GM10266 (cell line): ENCODE results near the gene IQCM.

ENCODE experiments used
- DNase-seq: peaks from one replicate; pipeline ENCODE4 v3.0.0; 2012; ENCODE audit errors: extremely low spot score
- TF ChIP-seq, protein P1 (sequence below): IDR thresholded peaks from 2 replicates; pipeline ENCODE4 v1.5.1; 2012; ENCODE audit warnings: mild to moderate bottlenecking, low read depth; ENCODE audit not compliant: control insufficient read depth, insufficient read depth; ENCODE audit errors: missing control alignments

The IQCM gene

GRCh38 chr4:149465955-149466354 is 349.7 kb downstream of the IQCM start:
- DNase-seq: no peak
- TF ChIP-seq, protein P1, sequence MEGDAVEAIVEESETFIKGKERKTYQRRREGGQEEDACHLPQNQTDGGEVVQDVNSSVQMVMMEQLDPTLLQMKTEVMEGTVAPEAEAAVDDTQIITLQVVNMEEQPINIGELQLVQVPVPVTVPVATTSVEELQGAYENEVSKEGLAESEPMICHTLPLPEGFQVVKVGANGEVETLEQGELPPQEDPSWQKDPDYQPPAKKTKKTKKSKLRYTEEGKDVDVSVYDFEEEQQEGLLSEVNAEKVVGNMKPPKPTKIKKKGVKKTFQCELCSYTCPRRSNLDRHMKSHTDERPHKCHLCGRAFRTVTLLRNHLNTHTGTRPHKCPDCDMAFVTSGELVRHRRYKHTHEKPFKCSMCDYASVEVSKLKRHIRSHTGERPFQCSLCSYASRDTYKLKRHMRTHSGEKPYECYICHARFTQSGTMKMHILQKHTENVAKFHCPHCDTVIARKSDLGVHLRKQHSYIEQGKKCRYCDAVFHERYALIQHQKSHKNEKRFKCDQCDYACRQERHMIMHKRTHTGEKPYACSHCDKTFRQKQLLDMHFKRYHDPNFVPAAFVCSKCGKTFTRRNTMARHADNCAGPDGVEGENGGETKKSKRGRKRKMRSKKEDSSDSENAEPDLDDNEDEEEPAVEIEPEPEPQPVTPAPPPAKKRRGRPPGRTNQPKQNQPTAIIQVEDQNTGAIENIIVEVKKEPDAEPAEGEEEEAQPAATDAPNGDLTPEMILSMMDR: no peak

DNA sequence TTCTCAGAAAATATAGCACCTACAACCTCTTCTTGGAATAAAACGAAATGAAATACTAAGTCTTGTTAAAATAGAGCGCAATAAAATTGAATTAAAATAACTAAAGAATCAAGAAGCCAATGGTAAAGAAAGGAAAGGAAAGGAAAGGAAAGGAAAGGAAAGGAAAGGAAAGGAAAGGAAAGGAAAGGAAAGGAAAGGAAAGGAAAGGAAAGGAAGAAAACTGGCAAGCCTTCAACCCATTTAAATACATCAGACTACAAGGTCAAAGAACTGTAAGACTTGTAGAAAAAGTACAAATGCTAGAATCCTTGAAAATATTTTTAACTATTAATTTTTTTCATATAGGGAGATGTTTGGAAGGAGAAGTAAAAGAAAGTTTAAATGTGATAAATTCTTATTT is 372.1 kb downstream of the IQCM start:
- TF ChIP-seq, protein P1: no peak
- DNase-seq: no peak

DNA sequence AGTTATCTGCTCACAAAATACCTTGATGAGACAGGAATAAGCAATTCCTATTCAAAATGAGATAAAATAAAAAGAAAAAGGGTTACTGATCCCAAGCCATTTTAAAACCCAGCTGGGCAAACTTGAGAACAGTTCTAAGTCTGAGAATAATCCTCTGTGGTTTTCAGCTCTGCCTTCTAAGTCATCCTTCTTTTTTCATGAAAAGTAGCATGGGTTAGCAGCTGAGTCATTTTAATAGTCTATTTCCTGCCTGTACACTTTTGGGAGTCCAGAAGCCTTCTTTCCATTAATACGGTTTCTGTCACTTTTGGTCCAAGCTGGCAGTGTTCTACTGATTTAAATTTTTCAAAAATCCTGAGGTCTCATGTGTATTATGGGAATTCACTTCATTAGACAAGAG is 374.3 kb downstream of the IQCM start:
- no peak for DNase-seq
- TF ChIP-seq, protein P1: no peak

DNA sequence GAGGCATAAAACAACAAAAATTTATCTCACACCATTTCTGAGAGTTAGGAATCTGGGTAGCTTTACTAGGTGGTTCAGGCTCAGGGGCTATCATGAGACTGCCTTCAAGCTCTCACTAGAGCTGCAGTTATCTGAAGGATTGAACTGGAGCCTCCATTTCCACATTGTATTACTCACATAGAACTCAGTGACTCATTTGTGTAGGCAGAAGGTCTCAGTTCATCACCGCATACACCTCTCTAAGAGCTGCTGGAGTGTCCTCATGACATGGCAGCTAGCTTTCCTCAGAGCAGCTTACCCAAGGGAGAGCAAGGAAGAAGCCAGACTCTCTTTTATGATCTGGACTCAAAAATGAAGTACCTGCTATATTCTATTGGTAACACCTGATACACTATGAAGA is 389.2 kb downstream of the IQCM start:
- DNase-seq: no peak
- TF ChIP-seq, protein P1: no peak

DNA sequence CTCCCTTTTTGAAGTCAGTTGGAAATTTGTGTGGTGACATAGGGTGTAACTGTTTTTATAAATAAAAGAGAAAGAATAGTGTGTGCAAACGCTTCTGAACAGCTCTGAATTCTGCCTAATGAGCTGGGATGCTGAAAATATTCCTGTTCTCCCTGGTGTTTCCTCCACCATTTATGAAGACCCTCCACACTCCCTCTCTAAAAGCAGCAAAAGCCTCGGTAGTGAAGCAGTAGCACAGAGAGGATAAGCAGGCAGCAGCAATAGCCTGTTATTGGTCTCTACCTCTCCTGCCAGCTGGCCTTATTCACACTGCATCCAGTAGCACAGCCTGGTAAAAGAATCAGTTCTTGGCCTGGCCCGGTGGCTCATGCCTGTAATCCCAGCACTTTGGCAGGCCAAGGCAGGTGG is 406.1 kb downstream of the IQCM start:
- DNase-seq: no peak
- TF ChIP-seq, protein P1: no peak

DNA sequence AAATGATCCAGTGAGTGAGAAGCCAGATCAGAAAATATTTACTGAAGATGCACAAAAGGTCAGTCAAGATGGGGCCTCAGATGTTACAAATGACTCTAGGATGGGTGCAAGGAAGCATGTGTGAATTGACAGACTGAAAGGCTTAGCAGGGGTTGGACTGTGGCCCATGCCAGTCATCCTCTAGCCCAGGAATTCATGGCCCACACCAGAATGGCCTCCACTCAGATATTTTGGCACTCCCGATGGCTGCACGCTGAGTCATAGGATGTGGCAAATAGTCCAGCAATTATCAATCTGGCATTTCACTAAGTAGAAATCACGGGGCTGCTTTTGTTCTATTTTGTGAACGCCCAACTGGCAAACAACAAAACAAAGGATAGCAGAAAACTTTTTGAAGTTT is 406.5 kb downstream of the IQCM start:
- no peak for DNase-seq
- TF ChIP-seq, protein P1: no peak

GRCh38 chr4:149404143-149404542 is 411.5 kb downstream of the IQCM start:
- TF ChIP-seq, protein P1: no peak

More at GRCh38 chr4:149404143-149404542, 411.5 kb downstream of the IQCM start:
- DNase-seq: no peak
